ENCODE results near the gene TCTN2. TPM values are rescaled to one million over a fixed set of nuclear protein-coding genes. Genes with fewer than 3 reads are reported as not detected.

The TCTN2 gene
- total RNA-seq, 2 experiments from 2014 or later, result 3.0 to 3.5 TPM

GRCh38 chr12:123748661-123749060 lies 77.7 kb downstream of the TCTN2 start:
- CTCF ChIA-PET, result no interaction called here
- Mint-ChIP-seq H3K4me1 (ENCODE audit: low read depth) (peaks cover 12% of the 10 kb centered on the region), H3K27me3 (ENCODE audit: low read depth) (no peaks in the 10 kb centered on the region), H3K4me3 (no peak overlapping the region), H3K9me3 (no peaks in the 10 kb centered on the region), H3K27ac (no peak overlapping the region), H3K36me3 (ENCODE audit: low read depth) (peaks cover 30% of the 10 kb centered on the region)
- intact Hi-C loops (cut with micrococcal nuclease), result no loop called here
- no peak for DNase-seq

GRCh38 chr12:123749355-123749754 lies 78.4 kb downstream of the TCTN2 start:
- intact Hi-C loops (cut with micrococcal nuclease), result no loop called here
- no peak for DNase-seq
- H3K36me3 Mint-ChIP-seq (ENCODE audit: low read depth), result peaks cover 34% of the 10 kb centered on the region
- peaks cover 12% of the 10 kb centered on the region for H3K4me1 Mint-ChIP-seq (ENCODE audit: low read depth)
- CTCF ChIA-PET, result interaction anchor here (0.7 kb wide), 1 partner anchor 1022 kb away, joined by 4 read pairs; no protein-coding TSS in a partner anchor
- no peak overlapping the region for H3K4me3 Mint-ChIP-seq
- no peak overlapping the region for H3K27ac Mint-ChIP-seq
- H3K27me3 Mint-ChIP-seq (ENCODE audit: low read depth), result no peaks in the 10 kb centered on the region
- no peaks in the 10 kb centered on the region for H3K9me3 Mint-ChIP-seq

GRCh38 chr12:123750159-123750656 lies 79.3 kb downstream of the TCTN2 start:
- H3K4me3 Mint-ChIP-seq, result no peak overlapping the region
- H3K27ac Mint-ChIP-seq, result no peak overlapping the region
- peaks cover 35% of the 10 kb centered on the region for H3K36me3 Mint-ChIP-seq (ENCODE audit: low read depth)
- no peak for DNase-seq
- CTCF ChIA-PET, result no interaction called here
- no peaks in the 10 kb centered on the region for H3K9me3 Mint-ChIP-seq
- intact Hi-C loops (cut with micrococcal nuclease), result no loop called here
- H3K4me1 Mint-ChIP-seq (ENCODE audit: low read depth), result peaks cover 12% of the 10 kb centered on the region
- H3K27me3 Mint-ChIP-seq (ENCODE audit: low read depth), result no peaks in the 10 kb centered on the region

- H3K27ac Mint-ChIP-seq, result no peak overlapping the region
- H3K9me3 Mint-ChIP-seq, result no peaks in the 10 kb centered on the region
- peaks cover 31% of the 10 kb centered on the region for H3K36me3 Mint-ChIP-seq (ENCODE audit: low read depth)
- peaks cover 8% of the 10 kb centered on the region for H3K4me1 Mint-ChIP-seq (ENCODE audit: low read depth)
- H3K4me3 Mint-ChIP-seq, result no peak overlapping the region
- intact Hi-C loops (cut with micrococcal nuclease), result no loop called here
- DNase-seq, result no peak
- H3K27me3 Mint-ChIP-seq (ENCODE audit: low read depth), result no peaks in the 10 kb centered on the region
- CTCF ChIA-PET, result no interaction called here
These were observed 81.1 kb downstream of the TCTN2 start for GRCh38 chr12:123752046-123752445.

DNA sequence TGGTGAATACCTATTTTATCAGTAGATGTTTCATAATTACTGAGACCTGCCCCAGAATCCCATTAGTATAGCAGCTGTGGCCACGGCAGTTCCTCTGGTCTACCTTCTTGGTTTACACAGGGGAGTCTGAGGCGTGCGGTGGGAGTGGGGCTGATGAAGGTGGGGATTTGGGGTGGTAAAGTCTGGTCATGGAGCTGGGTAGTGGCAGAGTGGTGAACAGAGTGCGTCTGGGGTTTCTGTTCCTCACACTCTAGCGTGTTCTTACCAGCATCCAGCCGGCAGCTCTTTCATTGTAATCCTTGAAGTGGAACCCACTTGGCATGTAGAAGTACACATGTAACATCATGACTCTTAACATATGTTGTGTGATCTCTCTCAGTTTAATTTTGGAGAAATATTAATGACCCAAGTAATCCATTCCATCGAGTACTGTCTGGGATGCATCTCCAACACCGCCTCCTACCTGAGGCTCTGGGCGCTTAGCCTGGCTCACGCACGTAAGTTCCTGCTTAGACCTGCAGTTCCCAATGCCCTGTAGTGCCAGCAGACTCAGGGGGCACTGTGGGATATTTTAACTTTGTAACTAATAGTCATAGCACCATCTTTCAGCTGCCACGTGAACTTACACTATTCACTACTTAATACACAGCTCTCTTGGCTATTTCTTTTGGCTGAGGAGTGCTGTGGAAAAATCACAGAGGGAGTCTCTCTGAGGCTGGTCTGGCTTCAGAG lies 83.3 kb downstream of the TCTN2 start:
- DNase-seq, result no peak
- H3K36me3 Mint-ChIP-seq (ENCODE audit: low read depth), result peaks cover 18% of the 10 kb centered on the region
- intact Hi-C loops (cut with micrococcal nuclease), result no loop called here
- no peaks in the 10 kb centered on the region for H3K27me3 Mint-ChIP-seq (ENCODE audit: low read depth)
- no peaks in the 10 kb centered on the region for H3K4me1 Mint-ChIP-seq (ENCODE audit: low read depth)
- H3K9me3 Mint-ChIP-seq, result no peaks in the 10 kb centered on the region
- H3K4me3 Mint-ChIP-seq, result no peak overlapping the region
- CTCF ChIA-PET, result interaction anchor here (0.7 kb wide), 1 partner anchor 46 kb away, joined by 3 read pairs; no protein-coding TSS in a partner anchor
- no peak overlapping the region for H3K27ac Mint-ChIP-seq

- CTCF ChIA-PET, result interaction anchor here (0.6 to 0.9 kb wide), 2 partner anchors 11 to 214 kb away, joined by 3 to 5 read pairs; no protein-coding TSS in a partner anchor
- intact Hi-C loops (cut with micrococcal nuclease), result no loop called here
- no peaks in the 10 kb centered on the region for H3K9me3 Mint-ChIP-seq
- peaks cover 7% of the 10 kb centered on the region for H3K36me3 Mint-ChIP-seq (ENCODE audit: low read depth)
- no peak overlapping the region for H3K4me3 Mint-ChIP-seq
- no peaks in the 10 kb centered on the region for H3K4me1 Mint-ChIP-seq (ENCODE audit: low read depth)
- DNase-seq, result no peak
- H3K27me3 Mint-ChIP-seq (ENCODE audit: low read depth), result no peaks in the 10 kb centered on the region
- no peak overlapping the region for H3K27ac Mint-ChIP-seq
These were observed 86.6 kb downstream of the TCTN2 start for GRCh38 chr12:123757561-123757960.

Other genes with a start within 250 kb of the TCTN2 start
- 1 to 10 TPM; 8.1 to 9.1 TPM for gene RILPL2, start 234.4 kb upstream of the TCTN2 start, total RNA-seq
- gene SNRNP35, start 213.0 kb upstream of the TCTN2 start, total RNA-seq, result 10 to 100 TPM; 21.5 to 21.8 TPM
- 1 to 10 TPM; 2.2 to 3.2 TPM for gene RILPL1, start 137.4 kb upstream of the TCTN2 start, total RNA-seq
- 100 to 1,000 TPM; 101 to 105 TPM for gene TMED2, start 86.6 kb upstream of the TCTN2 start, total RNA-seq
- gene DDX55, start 69.0 kb upstream of the TCTN2 start, total RNA-seq, result 10 to 100 TPM; 44.8 to 48.7 TPM
- gene EIF2B1, start 37.4 kb upstream of the TCTN2 start, total RNA-seq, result 10 to 100 TPM; 54.3 to 60.9 TPM
- 10 to 100 TPM; 56.6 to 57.7 TPM for gene GTF2H3, start 37.3 kb upstream of the TCTN2 start, total RNA-seq
- gene ATP6V0A2, start 41.2 kb downstream of the TCTN2 start, total RNA-seq, result 10 to 100 TPM; 24.5 to 26.4 TPM
- under 1 TPM; 0.05 TPM for gene DNAH10, start 91.2 kb downstream of the TCTN2 start, total RNA-seq

All from activated naive CD4-positive, alpha-beta T cell treated with anti-CD3 and anti-CD28 coated beads for 36 hours (primary cell).